GM12878 (cell line): ENCODE measurements around the gene ASMTL. TPM values are rescaled to one million over a fixed set of nuclear protein-coding genes. Genes with fewer than 3 reads are reported as not detected.
A peak's percentile ranks its signal among the peaks of the same experiment; 100 is the strongest.

Experiments
- ATAC-seq: fragments of 200-7000 bp; cut with Tn5 transposase; 3 replicates; pipeline ENCODE4 v1.9.1; 2020; ENCODE audit warnings: mild to moderate bottlenecking, moderate library complexity
- BruUV-seq: library from RNA; stranded (reverse); fragments of 400-500 nt; replicated peaks from 2 replicates; lab custom pipeline; 2021; lab: Mats Ljungman, UMichigan
- CTCF ChIA-PET: fragments of 300-600 bp; sonication (Branson Sonifier 250); formaldehyde crosslinking; extraction: SDS; loops from one replicate; lab custom pipeline; 2021; ENCODE audit warnings: inconsistent platforms; lab: Yijun Ruan, JAX
- POLR2A ChIA-PET: fragments of 350-600 bp; formaldehyde crosslinking; extraction: SDS; loops from one replicate; lab custom pipeline; 2021; ENCODE audit warnings: inconsistent platforms; lab: Charles Lee
- RAD21 ChIA-PET: fragments of 300-600 bp; sonication (Branson Sonifier 250); formaldehyde crosslinking; loops from one replicate; lab custom pipeline; 2023; ENCODE audit warnings: antibody characterized with exemption; ENCODE audit not compliant: unreplicated experiment; lab: Charles Lee
- SMC1A ChIA-PET: fragments of 300-600 bp; sonication (Branson Sonifier 250); formaldehyde crosslinking; loops from one replicate; lab custom pipeline; 2023; ENCODE audit not compliant: unreplicated experiment, uncharacterized antibody; lab: Charles Lee
- DNase-seq: peaks from one replicate; pipeline ENCODE4 v3.0.0-alpha.2; 2011; ENCODE audit warnings: low read depth, low spot score
- FAIRE-seq: peaks from 3 replicates; lab custom pipeline; 2011; peaks lifted over from hg19 to GRCh38; lab: Jason Lieb, UNC
- H2AFZ ChIP-seq: 2 replicates; pipeline ENCODE4 v1.6.0; 2011; ENCODE audit warnings: low read depth, low read length, control low read depth; ENCODE audit not compliant: control insufficient read depth
- H3K27ac ChIP-seq: 2 replicates; pipeline ENCODE4 v1.5.1; 2011; ENCODE audit warnings: control low read depth; ENCODE audit not compliant: control insufficient read depth, insufficient read depth
- H3K27me3 ChIP-seq, 2 experiments: replicated peaks in 1 of 2; 2 replicates each; pipeline versions ENCODE4 v1.6.0 to v1.6.1; 2011; ENCODE audit warnings: low read length in 1 of 2; ENCODE audit not compliant: control insufficient read depth in 2 of 2, insufficient read depth in 2 of 2
- H3K36me3 ChIP-seq, 2 experiments: 2 replicates each; pipeline ENCODE4 v1.5.1; 2011; ENCODE audit warnings: low read length in 1 of 2; ENCODE audit not compliant: control insufficient read depth in 2 of 2, insufficient read depth in 2 of 2
- H3K4me1 ChIP-seq: 2 replicates; pipeline ENCODE4 v1.6.1; 2011; ENCODE audit warnings: mild to moderate bottlenecking, low read length, moderate library complexity, mixed read lengths; ENCODE audit not compliant: control insufficient read depth, insufficient read depth
- H3K4me2 ChIP-seq: 2 replicates; pipeline ENCODE4 v1.6.0; 2011; ENCODE audit warnings: control low read depth; ENCODE audit not compliant: control insufficient read depth, insufficient read depth
- H3K4me3 ChIP-seq: fragments of 200-600 bp; sonication (generic); 2 replicates; pipeline ENCODE4 v1.5.1; 2016
- H3K79me2 ChIP-seq: 2 replicates; pipeline ENCODE4 v1.6.0; 2011; ENCODE audit warnings: low read length; ENCODE audit not compliant: control insufficient read depth, insufficient read depth
- H3K9ac ChIP-seq: 2 replicates; pipeline ENCODE4 v1.8.0; 2011; ENCODE audit warnings: low read length, control low read depth, mixed read lengths; ENCODE audit not compliant: control insufficient read depth, insufficient read depth
- H3K9me3 ChIP-seq: replicated peaks from 3 replicates; pipeline ENCODE4 v1.5.1; 2011; ENCODE audit warnings: mild to moderate bottlenecking, low read length; ENCODE audit not compliant: control insufficient read depth, insufficient read depth
- H4K20me1 ChIP-seq: 2 replicates; pipeline ENCODE4 v1.6.0; 2011; ENCODE audit not compliant: control insufficient read depth, insufficient read depth
- CBX3 ChIP-seq: fragments of 200-600 bp; sonication (generic); IDR thresholded peaks from 2 replicates; pipeline ENCODE4 v1.6.1; 2016; ENCODE audit warnings: low read depth, borderline replicate concordance
- E2F8 ChIP-seq: fragments of 450-650 bp; IDR thresholded peaks from 2 replicates; pipeline ENCODE4 v1.6.1; 2018; ENCODE audit warnings: mild to moderate bottlenecking, low read depth, moderate library complexity; ENCODE audit not compliant: partially characterized antibody
- ESRRA ChIP-seq: IDR thresholded peaks from 2 replicates; pipeline ENCODE4 v1.6.1; 2012; ENCODE audit warnings: mild to moderate bottlenecking, low read length, improper control_type of control experiment
- JUND ChIP-seq: IDR thresholded peaks from 2 replicates; pipeline ENCODE4 v1.6.1; 2012; ENCODE audit warnings: low read depth, mild to moderate bottlenecking, low read length, improper control_type of control experiment, moderate library complexity
- POLR2AphosphoS5 ChIP-seq: IDR thresholded peaks from 2 replicates; pipeline ENCODE4 v1.6.1; 2011; ENCODE audit warnings: mild to moderate bottlenecking, low read length, inconsistent platforms
- RAD51 ChIP-seq: fragments of 450-650 bp; IDR thresholded peaks from 2 replicates; pipeline ENCODE4 v1.6.1; 2016; ENCODE audit warnings: moderate library complexity, mild to moderate bottlenecking, inconsistent platforms
- RELA ChIP-seq: fragments of 450-650 bp; IDR thresholded peaks from 2 replicates; pipeline ENCODE4 v1.8.0; 2014; ENCODE audit warnings: borderline replicate concordance; ENCODE audit not compliant: partially characterized antibody
- SREBF2 ChIP-seq: IDR thresholded peaks from 2 replicates; pipeline ENCODE4 v1.6.1; 2012; ENCODE audit warnings: mild to moderate bottlenecking, low read length
- WGBS: methylation state at CpG from one replicate; pipeline ENCODE4 v1.1.6; 2016; ENCODE audit warnings: low lambda C conversion rate; ENCODE audit not compliant: insufficient replicate concordance, insufficient coverage; ENCODE audit errors: missing lambda C conversion rate; 5-methylcytosine and 5-hydroxymethylcytosine counted together
- in situ Hi-C: fragments of 300-500 bp; cut with MboI; formaldehyde crosslinking; loops from 9 replicates; pipeline ENCODE4 v1.14.3; 2018; ENCODE audit warnings: mixed read lengths
- intact Hi-C: fragments of 100-400 bp; cut with micrococcal nuclease; formaldehyde crosslinking; loops from one replicate; pipeline ENCODE4 v1.14.2; 2022; ENCODE audit not compliant: unreplicated experiment
- polyA plus RNA-seq, 11 experiments: library from polyadenylated mRNA; depleted of rRNA in 4 of 11; unstranded in 6 of 11; stranded (reverse) in 5 of 11; fragments of >200 nt; fragmentation: Nextera tagmentation in 4 of 11; fragmentation: Illumina TruSeq in 1 of 11; extraction: Ambion mirVana in 4 of 11; extraction: Trizol in 1 of 11; gene quantifications; 1 replicate in 1 of 11; 2 replicates in 10 of 11; pipeline versions ENCODE4 v1.2.1 to v1.2.3, GENCODE V29; 2011 to 2016; ENCODE audit warnings: inconsistent platforms in 2 of 11, missing spikeins in 2 of 11, low read depth in 1 of 11
- total RNA-seq, 4 experiments: library from RNA; depleted of rRNA in 3 of 4; stranded (reverse); fragments of >200 nt in 3 of 4; fragmentation: Illumina TruSeq in 1 of 4; extraction: Trizol in 1 of 4; gene quantifications; 2 replicates each; pipeline versions ENCODE4 v1.2.1 to v1.2.3, GENCODE V29; 2013 to 2021

The ASMTL gene
- total and polyA plus RNA-seq, 10 of the 15 experiments (the other 5 are each of a cell fraction or from before 2014, with no cell fraction given) = 1.6 to 51.9 (median 32.1) TPM

- no peak for DNase-seq
- no peak overlapping the region for H3K27ac ChIP-seq
- H3K4me1 ChIP-seq = peaks cover 24% of the 10 kb centered on the region
- BruUV-seq = no TSS peak
- intact Hi-C loops (loop anchor here (5.0 kb wide), 2 partner anchors 37 to 117 kb away; no protein-coding TSS in a partner anchor), in situ Hi-C loops (loop anchor here (5.0 to 25.0 kb wide), 2 partner anchors 187 to 1047 kb away; partner anchors contain the start of genes DHRSX and ZBED1)
- no peak overlapping the region for H3K9ac ChIP-seq
- POLR2A ChIA-PET = no interaction called here
- H3K4me3 ChIP-seq = no peak overlapping the region
- no peaks in the 10 kb centered on the region; the same call in 2 of the 3 replicates for H3K9me3 ChIP-seq
- H3K79me2 ChIP-seq = peaks cover 14% of the 10 kb centered on the region
- no peak overlapping the region for H2AFZ ChIP-seq
- TF ChIP-seq SREBF2 = no peak
- no peak for TF ChIP-seq E2F8
- 0 out of 2 replicates have a peak, but pooled peaks have one; percentile 4 for TF ChIP-seq POLR2AphosphoS5
- TF ChIP-seq ESRRA = no peak
- TF ChIP-seq RAD51 = no peak
- no peak for TF ChIP-seq JUND
- no peak for TF ChIP-seq RELA
- no peak for TF ChIP-seq CBX3
- SMC1A ChIA-PET = no interaction called here
- CTCF ChIA-PET = no interaction called here
- FAIRE-seq = no peak
- no peaks in the 10 kb centered on the region for H3K27me3 ChIP-seq
- WGBS = 91% methylated on average over 12 of the region's 12 CpGs
- no peak for ATAC-seq
- no peaks in the 10 kb centered on the region for H4K20me1 ChIP-seq
- H3K36me3 ChIP-seq = peaks cover 30 to 31% of the 10 kb centered on the region in 2 experiments
- RAD21 ChIA-PET = no interaction called here
- H3K4me2 ChIP-seq = no peak overlapping the region
Observed at GRCh38 chrX:1464971-1465285, 12.2 kb upstream of the ASMTL start.
